HepG2 (cell line): Measurements from ENCODE around the gene IRS2. TPM values are rescaled to one million over a fixed set of nuclear protein-coding genes. Genes with fewer than 3 reads are reported as not detected.

Experiments used
- ATAC-seq: fragments of 200-7000 bp; cut with Tn5 transposase; 3 replicates; pipeline ENCODE4 v1.9.1; 2020; ENCODE audit warnings: mild to moderate bottlenecking, moderate library complexity
- Bru-seq: library from RNA; stranded (reverse); fragments of 400-500 nt; gene quantifications from one replicate; lab custom pipeline; 2021; lab: Mats Ljungman, UMichigan
- BruChase-seq, 2 experiments: library from RNA; stranded (reverse); fragments of 400-500 nt; gene quantifications; one replicate each; lab custom pipeline; 2021; lab: Mats Ljungman, UMichigan
- BruUV-seq: library from RNA; stranded (reverse); fragments of 400-500 nt; replicated peaks from 2 replicates; lab custom pipeline; 2021; lab: Mats Ljungman, UMichigan
- CTCF ChIA-PET: fragments of 300-600 bp; formaldehyde crosslinking; extraction: SDS; loops from one replicate; lab custom pipeline; 2021; ENCODE audit warnings: low total read pairs, inconsistent platforms, low intra/inter-chr PET ratio; lab: Yijun Ruan, JAX
- POLR2A ChIA-PET: fragments of 350-600 bp; sonication (Branson Sonifier 250); formaldehyde crosslinking; loops from one replicate; lab custom pipeline; 2020; ENCODE audit warnings: antibody characterized with exemption, inconsistent platforms; lab: Yijun Ruan, JAX
- DNase-seq: peaks from one replicate; pipeline ENCODE4 v3.0.0-alpha.2; 2015; ENCODE audit warnings: low spot score
- FAIRE-seq: peaks from 3 replicates; lab custom pipeline; 2011; peaks lifted over from hg19 to GRCh38; lab: Jason Lieb, UNC
- H2AFZ ChIP-seq: one replicate; pipeline ENCODE4 v1.6.1; 2011; ENCODE audit warnings: low read length, inconsistent platforms
- H3K27ac ChIP-seq: fragments of 300-600 bp; 3 replicates; pipeline ENCODE4 v1.8.0; 2011; ENCODE audit warnings: mixed run types, mild to moderate bottlenecking, mixed read lengths, low read length, inconsistent platforms; ENCODE audit not compliant: insufficient read depth; ENCODE audit errors: extremely low read length
- H3K27me3 ChIP-seq, 2 experiments: fragments of 200-600 bp in 1 of 2; 2 replicates in 1 of 2; 3 replicates in 1 of 2; pipeline versions ENCODE4 v1.6.0 to v1.8.0; 2011; ENCODE audit warnings: low read length in 2 of 2, mild to moderate bottlenecking in 2 of 2, moderate library complexity in 2 of 2, inconsistent platforms in 1 of 2; ENCODE audit not compliant: insufficient read depth in 2 of 2, control insufficient read depth in 1 of 2
- H3K36me3 ChIP-seq, 2 experiments: fragments of 200-600 bp in 1 of 2; replicated peaks in 1 of 2; 2 replicates in 1 of 2; 3 replicates in 1 of 2; pipeline versions ENCODE4 v1.5.1 to v1.8.0; 2011; ENCODE audit warnings: low read length in 2 of 2, inconsistent platforms in 1 of 2; ENCODE audit not compliant: insufficient read depth in 2 of 2, control insufficient read depth in 1 of 2
- H3K4me1 ChIP-seq: 2 replicates; pipeline ENCODE4 v1.5.1; 2012; ENCODE audit warnings: low read length, inconsistent platforms; ENCODE audit not compliant: insufficient read depth
- H3K4me2 ChIP-seq: 2 replicates; pipeline ENCODE4 v1.6.0; 2011; ENCODE audit warnings: low read depth, low read length, inconsistent platforms
- H3K4me3 ChIP-seq, 3 experiments: fragments of 200-600 bp in 1 of 3; sonication (generic), shearing (Covaris generic) in 1 of 3; replicated peaks in 1 of 3; 2 replicates each; pipeline ENCODE4 v1.5.1; 2011 to 2016; ENCODE audit warnings: low read length in 3 of 3, inconsistent platforms in 2 of 3, low read depth in 2 of 3, mild to moderate bottlenecking in 2 of 3, control low read depth in 1 of 3, mixed read lengths in 1 of 3; ENCODE audit not compliant: insufficient read depth in 1 of 3
- H3K79me2 ChIP-seq: one replicate; pipeline ENCODE4 v1.6.1; 2011; ENCODE audit warnings: low read length, inconsistent platforms; ENCODE audit not compliant: insufficient read depth
- H3K9ac ChIP-seq: 2 replicates; pipeline ENCODE4 v1.6.0; 2011; ENCODE audit warnings: mild to moderate bottlenecking, low read depth, low read length, inconsistent platforms; ENCODE audit not compliant: insufficient read depth
- H3K9me3 ChIP-seq: 2 replicates; pipeline ENCODE4 v1.5.1; 2012; ENCODE audit warnings: mild to moderate bottlenecking, low read length
- H4K20me1 ChIP-seq: 2 replicates; pipeline ENCODE4 v1.6.0; 2011; ENCODE audit warnings: inconsistent platforms, mild to moderate bottlenecking, low read length, moderate library complexity; ENCODE audit not compliant: insufficient read depth
- BORCS8-MEF2B ChIP-seq: sonication (generic); formaldehyde crosslinking; IDR thresholded peaks from 2 replicates; pipeline ENCODE4 v1.8.0; 2022; ENCODE audit warnings: mild to moderate bottlenecking, missing genetic modification reagents
- NFYB ChIP-seq: sonication (generic); formaldehyde crosslinking; IDR thresholded peaks from 2 replicates; pipeline ENCODE4 v1.4.0; 2020; ENCODE audit warnings: missing genetic modification reagents
- POLR2A ChIP-seq, 2 experiments: IDR thresholded peaks; 2 replicates each; pipeline ENCODE4 v1.6.1; 2011; ENCODE audit warnings: low read depth in 2 of 2, low read length in 2 of 2, mild to moderate bottlenecking in 1 of 2, moderate library complexity in 1 of 2; ENCODE audit not compliant: insufficient read depth in 1 of 2
- RFX1 ChIP-seq: fragments of 450-650 bp; IDR thresholded peaks from 2 replicates; pipeline ENCODE4 v1.6.1; 2017
- SIX1 ChIP-seq: sonication (generic); formaldehyde crosslinking; IDR thresholded peaks from 2 replicates; pipeline ENCODE4 v1.4.0; 2020; ENCODE audit warnings: missing genetic modification reagents, borderline replicate concordance
- SMARCC2 ChIP-seq: fragments of 450-650 bp; IDR thresholded peaks from 2 replicates; pipeline ENCODE4 v1.6.1; 2017; ENCODE audit warnings: antibody characterized with exemption, mild to moderate bottlenecking
- SP2 ChIP-seq: sonication (generic); formaldehyde crosslinking; IDR thresholded peaks from 2 replicates; pipeline ENCODE4 v1.5.1; 2020; ENCODE audit warnings: mild to moderate bottlenecking, missing genetic modification reagents
- SRSF9 ChIP-seq: fragments of 200-400 bp; formaldehyde crosslinking; IDR thresholded peaks from 2 replicates; pipeline ENCODE4 v1.6.1; 2018; ENCODE audit warnings: borderline replicate concordance, mild to moderate bottlenecking, low read depth, low read length; ENCODE audit not compliant: insufficient read depth, poor library complexity, severe bottlenecking
- ZNF556 ChIP-seq: sonication (generic); formaldehyde crosslinking; IDR thresholded peaks from 2 replicates; pipeline ENCODE4 v1.4.0; 2020; ENCODE audit warnings: mild to moderate bottlenecking, missing genetic modification reagents, borderline replicate concordance
- WGBS: methylation state at CpG from one replicate; pipeline ENCODE4 v1.1.6; 2017; ENCODE audit warnings: low lambda C conversion rate; 5-methylcytosine and 5-hydroxymethylcytosine counted together
- in situ Hi-C: cut with HindIII; loops from 2 replicates; pipeline ENCODE4 v1.10.0; 2017; ENCODE audit warnings: low pct_unique_long_range_greater_than_20kb; ENCODE audit not compliant: extremely low pct_ligation_motif_present
- intact Hi-C: fragments of 100-400 bp; cut with micrococcal nuclease; formaldehyde crosslinking; loops from one replicate; pipeline ENCODE4 v1.10.0; 2022; ENCODE audit not compliant: unreplicated experiment
- long read RNA-seq, 2 experiments: library from RNA in 1 of 2; library from polyadenylated mRNA in 1 of 2; stranded (forward) in 1 of 2; unstranded in 1 of 2; transcript quantifications; one replicate each; pipeline ENCODE4 v2.0.0, GENCODE V29; 2019 to 2022
- polyA minus RNA-seq, 3 experiments: library from RNA; depleted of rRNA, polyadenylated mRNA; stranded (reverse); fragments of >200 nt; gene quantifications; 2 replicates each; pipeline ENCODE4 v1.2.3, GENCODE V29; 2011; ENCODE audit warnings: low replicate concordance in 1 of 3
- polyA plus RNA-seq, 8 experiments: library from polyadenylated mRNA; depleted of rRNA in 3 of 8; stranded (reverse) in 7 of 8; unstranded in 1 of 8; fragments of >200 nt; fragmentation: Illumina TruSeq in 4 of 8; extraction: Trizol in 4 of 8; gene quantifications; 2 replicates each; pipeline versions ENCODE4 v1.2.1 to v1.2.3, GENCODE V29; 2011 to 2016; ENCODE audit warnings: low read depth in 4 of 8, missing spikeins in 1 of 8, mixed read lengths in 1 of 8; ENCODE audit not compliant: insufficient read depth in 1 of 8
- total RNA-seq, 5 experiments: library from RNA; depleted of rRNA; stranded (reverse); fragments of >200 nt; fragmentation: Illumina TruSeq; extraction: Trizol; gene quantifications; 2 replicates each; pipeline ENCODE4 v1.2.3, GENCODE V29; 2016; ENCODE audit warnings: low read depth in 1 of 5

Gene IRS2
- total RNA-seq (2016; rRNA removed; fragmentation: Illumina TruSeq; extraction: Trizol), result 0.02 TPM in 1 of 2 replicates, not detected in the other
- not detected in 2 replicates for total RNA-seq (2016; cell fraction: cytosol; rRNA removed; fragmentation: Illumina TruSeq; extraction: Trizol; ENCODE audit: low read depth)
- total RNA-seq (2016; cell fraction: insoluble cytoplasmic fraction; rRNA removed; fragmentation: Illumina TruSeq; extraction: Trizol), result 0.02 TPM in 1 of 2 replicates, not detected in the other
- not detected in 2 replicates for total RNA-seq (2016; cell fraction: membrane; rRNA removed; fragmentation: Illumina TruSeq; extraction: Trizol)
- total RNA-seq (2016; cell fraction: nucleus; rRNA removed; fragmentation: Illumina TruSeq; extraction: Trizol), result 0.03 TPM in 2 replicates
- 0.04 and 0.05 TPM in 2 replicates for polyA plus RNA-seq (2011; rRNA removed)
- 0.01 and 0.03 TPM in 2 replicates for polyA plus RNA-seq (2011; cell fraction: cytosol; rRNA removed)
- 0.07 and 0.14 TPM in 2 replicates for polyA plus RNA-seq (2011; cell fraction: nucleus; rRNA removed)
- 0.08 and 0.09 TPM in 2 replicates for polyA plus RNA-seq (2012)
- polyA plus RNA-seq (2016; cell fraction: cytosol; fragmentation: Illumina TruSeq; extraction: Trizol; ENCODE audit: low read depth), result not detected in 2 replicates
- not detected in 2 replicates for polyA plus RNA-seq (2016; cell fraction: insoluble cytoplasmic fraction; fragmentation: Illumina TruSeq; extraction: Trizol; ENCODE audit: low read depth)
- not detected in 2 replicates for polyA plus RNA-seq (2016; cell fraction: membrane; fragmentation: Illumina TruSeq; extraction: Trizol; ENCODE audit: low read depth)
- polyA plus RNA-seq (2016; cell fraction: nucleus; fragmentation: Illumina TruSeq; extraction: Trizol; ENCODE audit: insufficient read depth, low read depth), result not detected in 2 replicates
- polyA minus RNA-seq (2011; rRNA and poly(A)+ RNA removed; ENCODE audit: low replicate concordance), result 0.06 and 6.1 TPM in 2 replicates
- polyA minus RNA-seq (2011; cell fraction: cytosol; rRNA and poly(A)+ RNA removed), result 0.10 TPM in 1 of 2 replicates, not detected in the other
- polyA minus RNA-seq (2011; cell fraction: nucleus; rRNA and poly(A)+ RNA removed), result 0.12 and 0.13 TPM in 2 replicates
- percentile 19 among the genes with signal in this experiment for Bru-seq, nascent RNA
- percentile 20 among the genes with signal in this experiment for BruChase-seq, experiment 1, labeled RNA remaining after a 6-hour chase
- BruChase-seq, experiment 2, labeled RNA remaining after a 2-hour chase, result percentile 19 among the genes with signal in this experiment
- long read RNA-seq, experiment 1, result 0 reads
- long read RNA-seq, experiment 2, partial matches to known transcripts, result 0 of 1 reads
- long read RNA-seq, experiment 2, other reads (novel, unspliced or antisense), result 1 of 1 reads

- H2AFZ ChIP-seq, result no peak within 1 kb of the TSS
- peak within 1 kb of the TSS in 1 of 3 experiments; percentile 10; a peak in 1 of 6 replicates for H3K4me3 ChIP-seq
- H3K4me2 ChIP-seq, result no peak within 1 kb of the TSS
- 31% methylated on average over 18 of the region's 98 CpGs for WGBS
- POLR2A ChIA-PET, result no interaction called here
- H3K36me3 ChIP-seq, result no peaks in the 10 kb centered on the region
- TF ChIP-seq SMARCC2, result no peak
- TF ChIP-seq ZNF556, result no peak
- no peak for TF ChIP-seq RFX1
- TF ChIP-seq POLR2A (IDR thresholded peaks at IDR 0.05; ENCODE audit: insufficient read depth in 1 of 2, low read depth in 2 of 2, low read length in 2 of 2), result no peak
- TF ChIP-seq BORCS8-MEF2B (CRISPR knock-in tag), result no peak
- no peak for TF ChIP-seq SIX1 (CRISPR knock-in tag)
- no peak for TF ChIP-seq SRSF9
- TF ChIP-seq NFYB (CRISPR knock-in tag), result peak; percentile 32; the same call in 1 of the 2 replicates
- peak; percentile 66 for TF ChIP-seq SP2
- H3K27me3 ChIP-seq, result peaks cover 0 to 8% of the 10 kb centered on the region in 2 experiments; a peak in 2 of 5 replicates
- no peak for FAIRE-seq
- in situ Hi-C loops, result loop anchor here (25.0 kb wide), 1 partner anchor 824 kb away; no protein-coding TSS in a partner anchor
- H3K4me1 ChIP-seq, result no peaks in the 10 kb centered on the region
- no peak within 1 kb of the TSS for H3K27ac ChIP-seq
- no peaks in the 10 kb centered on the region for H3K9me3 ChIP-seq
- no peak for DNase-seq
- no peaks in the 10 kb centered on the region for H3K79me2 ChIP-seq
- H4K20me1 ChIP-seq, result no peaks in the 10 kb centered on the region
- no peak within 1 kb of the TSS for H3K9ac ChIP-seq
- peak; percentile 46; the same call in 2 of the 3 replicates for ATAC-seq
- BruUV-seq, result no TSS peak
- CTCF ChIA-PET, result no interaction called here
- intact Hi-C loops, result loop anchor here (10.0 kb wide), 1 partner anchor 532 kb away; no protein-coding TSS in a partner anchor
Measured at GRCh38 chr13:109786457-109787134, at the start of gene IRS2. Gene IRS2 (minus strand): TSS chr13:109786583. CDS start chr13:109786053, 530 bp downstream.
